Measurements from ENCODE around the gene SRSF7.

DNA sequence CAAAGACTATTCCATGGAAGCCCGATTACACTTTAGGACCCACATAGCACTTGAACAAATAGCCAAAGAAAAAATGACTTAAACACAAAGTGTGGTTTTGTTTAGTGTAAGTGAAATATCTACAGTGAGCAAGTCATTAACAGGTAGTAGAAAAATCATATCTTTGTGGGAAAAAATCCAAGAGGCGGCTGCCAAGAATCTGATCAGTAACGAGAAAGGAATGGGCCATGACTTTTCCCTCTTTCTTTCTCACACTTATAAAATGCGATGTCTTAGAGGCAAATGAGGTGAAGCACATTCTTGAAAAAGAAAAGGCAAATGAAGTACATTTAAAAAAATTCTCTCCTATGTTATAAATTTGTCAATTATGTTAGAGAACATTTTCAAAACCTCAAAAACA, 14.0 kb upstream of the SRSF7 start:
- TF ChIP-seq, protein P1, sequence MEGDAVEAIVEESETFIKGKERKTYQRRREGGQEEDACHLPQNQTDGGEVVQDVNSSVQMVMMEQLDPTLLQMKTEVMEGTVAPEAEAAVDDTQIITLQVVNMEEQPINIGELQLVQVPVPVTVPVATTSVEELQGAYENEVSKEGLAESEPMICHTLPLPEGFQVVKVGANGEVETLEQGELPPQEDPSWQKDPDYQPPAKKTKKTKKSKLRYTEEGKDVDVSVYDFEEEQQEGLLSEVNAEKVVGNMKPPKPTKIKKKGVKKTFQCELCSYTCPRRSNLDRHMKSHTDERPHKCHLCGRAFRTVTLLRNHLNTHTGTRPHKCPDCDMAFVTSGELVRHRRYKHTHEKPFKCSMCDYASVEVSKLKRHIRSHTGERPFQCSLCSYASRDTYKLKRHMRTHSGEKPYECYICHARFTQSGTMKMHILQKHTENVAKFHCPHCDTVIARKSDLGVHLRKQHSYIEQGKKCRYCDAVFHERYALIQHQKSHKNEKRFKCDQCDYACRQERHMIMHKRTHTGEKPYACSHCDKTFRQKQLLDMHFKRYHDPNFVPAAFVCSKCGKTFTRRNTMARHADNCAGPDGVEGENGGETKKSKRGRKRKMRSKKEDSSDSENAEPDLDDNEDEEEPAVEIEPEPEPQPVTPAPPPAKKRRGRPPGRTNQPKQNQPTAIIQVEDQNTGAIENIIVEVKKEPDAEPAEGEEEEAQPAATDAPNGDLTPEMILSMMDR (IDR thresholded peaks at IDR 0.05): no peak
- no peak for TF ChIP-seq EZH2 (IDR thresholded peaks at IDR 0.05; ENCODE audit: borderline replicate concordance, insufficient read depth, low read depth, low read length, poor library complexity, severe bottlenecking)
